Activated CD8-positive, alpha-beta memory T cell treated with anti-CD3 and anti-CD28 coated beads, Interleukin-2, amount 50 U/mL, for 1 hour (primary cell): ENCODE measurements around the gene SCTR.

Source experiments
- DNase-seq: peaks from one replicate; pipeline ENCODE4 v3.0.0-alpha.2; 2020; ENCODE audit errors: extremely low read depth

Gene SCTR

DNA sequence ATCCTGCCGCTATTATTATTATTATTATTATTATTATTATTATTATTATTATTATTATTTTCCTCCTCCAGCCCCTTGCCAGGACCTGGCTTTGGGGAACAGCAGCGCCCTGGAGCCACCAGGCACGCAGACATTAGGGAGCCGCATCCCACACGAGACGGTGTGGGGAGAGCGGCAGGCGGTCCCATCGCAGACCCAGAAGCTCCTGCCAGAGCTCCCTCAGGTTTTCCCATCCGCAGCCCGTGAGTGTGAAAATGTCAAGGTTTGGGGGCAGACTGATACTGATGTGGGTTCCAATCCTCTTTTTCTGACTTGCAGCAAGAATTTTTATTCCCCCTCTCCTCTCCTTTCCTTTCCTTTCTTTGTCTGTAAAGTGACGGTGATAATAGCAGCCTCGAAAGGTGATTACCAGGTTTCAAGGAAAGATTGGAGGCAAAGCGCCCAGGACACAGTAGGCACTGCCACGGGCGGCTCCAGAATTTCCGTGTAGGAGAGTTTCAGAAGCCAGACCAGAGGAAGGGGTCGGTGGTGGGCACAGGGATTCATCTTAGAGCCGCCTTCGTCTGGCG is 816 bp downstream of the SCTR start:
- no peak for DNase-seq

DNA sequence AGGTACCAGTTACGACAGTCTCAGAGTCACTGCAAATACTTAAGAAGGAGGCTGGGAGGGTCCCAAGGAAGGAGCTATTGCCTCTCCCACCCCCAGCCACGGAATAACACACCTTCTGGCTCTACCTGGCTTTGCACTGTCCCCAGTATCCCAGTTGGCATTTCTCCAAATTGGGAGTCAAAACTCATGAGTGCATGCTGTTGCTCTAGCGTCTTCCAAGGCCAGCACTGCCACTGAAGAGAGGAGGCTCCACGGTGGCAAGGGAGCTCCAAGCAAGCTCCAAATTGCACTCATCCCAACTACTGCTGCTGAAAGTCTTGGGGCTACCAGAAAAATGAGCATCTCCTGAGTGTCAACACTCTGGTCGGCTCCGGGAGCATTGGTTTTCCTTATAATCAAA is 1.6 kb downstream of the SCTR start:
- no peak for DNase-seq

GRCh38 chr2:119521433-119522050 is 2.7 kb downstream of the SCTR start:
- DNase-seq = no peak

GRCh38 chr2:119520696-119521432 is 3.4 kb downstream of the SCTR start:
- DNase-seq = no peak

- no peak for DNase-seq
These were observed 5.2 kb downstream of the SCTR start for GRCh38 chr2:119519057-119519408.

DNA sequence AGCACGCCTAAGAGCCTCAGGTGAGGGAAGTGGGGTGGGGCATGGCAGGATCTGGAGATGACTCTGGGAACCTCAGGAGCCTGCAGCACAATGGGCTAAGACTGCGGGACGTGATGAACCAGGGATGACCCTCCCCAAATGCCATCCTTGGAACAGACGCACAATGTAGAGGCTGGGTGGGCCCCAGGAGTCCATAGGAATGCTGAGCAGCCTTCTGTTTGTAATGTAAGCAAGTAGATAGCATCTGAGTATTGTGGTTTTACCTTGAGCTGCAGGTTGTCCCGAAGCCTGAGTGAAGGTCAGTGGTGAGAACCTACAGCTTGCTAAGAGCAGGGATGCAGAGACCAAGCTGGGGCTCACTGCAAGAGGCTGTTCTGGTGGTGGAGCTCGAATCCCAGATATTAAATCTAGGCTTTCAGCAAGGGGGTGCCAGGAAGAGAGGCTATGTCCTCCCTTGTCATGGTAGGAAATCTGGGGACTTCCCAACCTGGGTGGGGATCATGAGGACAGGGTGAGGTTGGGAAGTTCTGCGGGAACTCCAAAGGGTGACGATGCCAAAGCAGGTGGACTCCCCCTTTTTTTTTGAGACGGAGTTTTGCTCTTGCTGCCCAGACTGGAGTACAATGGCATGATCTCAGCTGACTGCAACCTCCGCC is 5.8 kb downstream of the SCTR start:
- no peak for DNase-seq

DNA sequence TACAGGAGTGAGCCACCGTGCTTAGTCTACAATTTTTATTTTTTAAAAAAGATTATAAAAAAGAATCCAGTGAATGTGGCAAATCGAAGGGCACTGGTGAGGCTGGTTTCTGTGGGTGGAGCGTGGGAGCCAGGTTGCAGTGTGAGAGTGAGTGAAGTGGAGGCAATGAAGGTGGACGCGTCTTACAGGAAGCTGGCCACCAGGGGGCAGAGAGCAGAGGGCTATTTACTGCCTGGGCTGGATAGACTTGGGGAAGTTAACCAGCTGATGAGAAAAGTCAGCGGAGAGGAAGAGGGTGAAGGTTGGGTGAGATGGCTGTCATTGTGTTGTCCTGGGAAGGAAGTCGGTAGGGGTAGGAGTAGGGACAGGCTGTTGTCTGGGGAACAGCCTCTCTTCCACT is 6.8 kb downstream of the SCTR start:
- no peak for DNase-seq

GRCh38 chr2:119516121-119516520 is 8.2 kb downstream of the SCTR start:
- no peak for DNase-seq

- DNase-seq = no peak
These were observed 10.5 kb downstream of the SCTR start for GRCh38 chr2:119513832-119514231.

GRCh38 chr2:119512946-119513345 is 11.3 kb downstream of the SCTR start:
- no peak for DNase-seq

DNA sequence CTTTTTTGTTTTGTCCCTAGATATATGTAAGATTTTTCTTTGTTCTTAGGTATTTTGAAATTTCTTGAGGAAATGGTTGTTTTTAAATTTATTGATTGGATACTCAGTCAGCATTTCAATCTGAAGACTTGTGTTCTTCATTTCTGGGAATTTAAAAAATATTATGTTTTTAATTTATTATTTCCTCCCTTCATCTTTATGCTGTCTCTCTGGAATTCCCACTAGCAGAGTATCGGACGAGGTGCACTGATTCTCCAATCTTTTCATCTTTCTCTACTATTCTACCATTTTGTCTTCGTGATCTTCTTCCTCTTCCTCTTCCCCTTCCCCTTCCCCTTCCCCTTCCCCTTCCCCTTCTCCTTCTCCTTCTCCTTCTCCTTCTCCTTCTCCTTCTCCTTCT is 12.3 kb downstream of the SCTR start:
- DNase-seq = no peak

GRCh38 chr2:119508756-119509155 is 15.5 kb downstream of the SCTR start:
- DNase-seq = no peak

GRCh38 chr2:119496682-119497081 is 27.6 kb downstream of the SCTR start:
- DNase-seq = no peak

- DNase-seq = no peak
These were observed 28.3 kb downstream of the SCTR start for GRCh38 chr2:119495948-119496347.

DNA sequence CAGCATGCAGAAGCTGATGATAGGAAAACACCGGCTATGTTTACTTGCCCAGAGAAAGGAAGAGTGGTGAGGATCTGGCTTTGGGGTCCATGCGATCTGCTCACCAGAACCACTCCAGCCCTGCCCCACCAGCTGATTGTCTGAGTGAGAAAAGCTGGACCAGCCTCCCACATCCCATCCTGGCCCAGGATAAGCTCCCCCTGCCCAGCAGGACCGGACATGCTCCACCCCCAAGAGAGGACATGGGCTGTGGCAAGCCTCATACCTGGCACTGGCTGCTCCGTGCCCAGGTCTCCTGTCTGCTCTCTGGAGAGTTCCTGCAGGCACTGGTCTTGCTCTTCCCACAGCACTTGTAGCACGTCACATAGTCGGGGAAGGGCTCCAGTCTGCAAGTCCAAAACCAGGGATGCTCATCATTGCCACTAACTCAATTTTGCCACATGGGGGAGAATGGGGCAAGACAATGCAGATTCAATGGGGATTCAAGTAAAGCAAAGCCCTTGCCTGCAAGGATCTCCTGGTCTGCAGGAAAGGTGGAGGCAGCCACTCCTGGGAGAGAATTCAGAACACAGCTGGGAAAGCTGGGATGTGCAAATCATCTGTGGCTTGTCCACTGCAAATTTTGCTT is 30.0 kb downstream of the SCTR start:
- DNase-seq = no peak

DNA sequence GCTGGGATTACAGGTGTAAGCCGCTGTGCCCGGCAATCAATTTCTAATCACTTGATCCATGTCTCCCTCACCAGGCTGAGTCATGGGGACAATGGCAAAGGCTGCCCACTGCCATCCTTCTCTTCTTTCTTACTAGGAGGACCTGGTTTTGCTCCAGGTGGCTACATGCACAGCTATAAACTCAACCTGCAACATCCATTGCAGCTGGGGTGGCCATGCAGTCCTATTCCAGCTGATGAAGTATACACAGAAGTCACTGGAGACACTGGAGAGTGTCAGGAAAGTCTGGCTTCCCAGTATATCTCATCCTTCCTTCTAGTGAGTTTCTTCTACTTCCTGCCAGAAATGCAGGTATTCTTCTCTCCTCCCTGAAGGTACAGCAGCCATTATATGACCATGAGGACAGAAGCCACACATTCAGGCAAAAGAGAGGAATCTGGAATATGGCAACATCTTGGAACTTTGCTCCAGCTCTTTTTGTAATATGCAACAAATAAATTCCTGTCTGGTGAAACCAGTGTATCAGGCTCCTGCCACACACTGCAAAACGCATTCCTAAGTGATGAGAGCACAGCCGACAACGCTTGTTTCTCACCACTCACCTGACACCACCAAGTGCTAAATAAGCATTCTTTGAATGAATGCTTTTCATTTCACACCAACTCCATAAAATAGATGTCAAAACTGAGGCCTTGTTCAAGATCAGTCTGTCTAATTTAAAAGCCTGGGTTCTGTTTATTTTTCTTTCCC is 32.3 kb downstream of the SCTR start:
- DNase-seq = no peak

DNA sequence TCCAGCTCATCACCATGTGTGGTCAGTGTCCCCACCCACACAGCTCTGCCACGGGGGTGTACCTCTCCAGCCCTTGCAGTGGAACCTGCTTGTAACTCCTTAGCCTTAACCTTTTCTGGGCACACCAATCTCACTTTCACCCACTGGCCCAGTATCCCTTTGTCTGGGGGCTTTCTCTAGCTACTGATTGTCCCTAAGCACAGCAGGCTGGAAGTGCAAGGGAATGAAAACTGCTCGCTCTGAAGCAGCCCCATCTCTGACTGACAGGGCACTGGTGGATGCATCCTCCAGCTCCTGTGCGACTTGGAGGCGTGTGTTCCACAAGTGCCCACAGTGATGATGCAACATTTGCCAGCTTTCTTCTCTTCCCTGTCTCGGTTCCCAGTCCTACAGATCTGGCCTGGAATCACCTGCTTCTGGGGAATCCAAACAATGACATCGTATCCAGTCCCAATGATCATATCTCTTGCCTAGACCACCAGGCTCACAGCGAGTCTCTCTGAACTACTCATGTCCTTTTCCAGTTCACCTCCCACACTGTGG is 33.6 kb downstream of the SCTR start:
- no peak for DNase-seq

- DNase-seq = no peak
These were observed 34.2 kb downstream of the SCTR start for GRCh38 chr2:119490106-119490505.

DNA sequence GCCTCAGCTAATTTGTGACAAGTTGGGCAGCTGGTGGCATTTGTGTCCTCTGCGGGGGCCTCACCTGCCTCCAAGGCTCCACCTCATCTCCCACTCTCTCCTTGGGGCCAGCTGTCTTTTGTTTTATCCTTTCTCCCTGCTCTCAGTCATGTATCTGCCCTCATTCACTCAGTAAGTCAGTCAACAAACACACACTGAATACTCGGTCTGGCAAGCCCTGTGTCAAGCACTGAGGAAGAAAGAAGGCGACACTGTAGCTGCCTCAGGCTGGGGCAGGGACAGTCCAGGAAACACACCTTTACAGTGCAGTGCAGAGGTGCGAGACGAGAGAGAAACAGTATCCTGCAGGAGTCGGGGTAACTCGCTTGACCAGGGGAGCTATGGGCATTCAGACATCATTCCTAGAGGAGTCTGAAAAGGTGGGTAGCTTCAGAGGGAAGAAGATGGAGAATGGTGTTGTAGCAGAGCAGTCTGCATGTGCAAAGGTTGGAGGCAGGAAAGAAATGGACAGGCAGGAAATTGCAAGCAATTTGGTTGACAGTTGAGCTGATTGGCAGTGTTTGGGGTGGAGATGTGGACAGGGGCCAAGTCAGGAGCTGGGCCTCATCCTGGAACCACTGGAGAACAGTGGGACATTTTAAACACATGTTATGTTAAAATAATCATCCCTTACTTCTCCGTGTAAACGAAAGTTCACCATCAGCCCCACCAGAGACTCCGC is 34.9 kb downstream of the SCTR start:
- DNase-seq = no peak

- DNase-seq = no peak
These were observed 35.8 kb downstream of the SCTR start for GRCh38 chr2:119488245-119489214.
